HG03558 (cell line): ENCODE measurements around the gene CHRNA10.

Experiments
- ATAC-seq: cut with Tn5 transposase; IDR thresholded peaks from one replicate; pipeline ENCODE4 v1.9.1; 2021; ENCODE audit warnings: moderate number of reproducible peaks; ENCODE audit not compliant: unreplicated experiment; ENCODE audit errors: extremely low read depth

Gene CHRNA10

GRCh38 chr11:3635641-3636375, 35.4 kb downstream of the CHRNA10 start:
- no peak for ATAC-seq

GRCh38 chr11:3632070-3632660, 39.0 kb downstream of the CHRNA10 start:
- ATAC-seq: no peak

- no peak for ATAC-seq
These were observed 39.9 kb downstream of the CHRNA10 start for GRCh38 chr11:3631331-3631730.

GRCh38 chr11:3627291-3627690, 43.9 kb downstream of the CHRNA10 start:
- no peak for ATAC-seq

- ATAC-seq: no peak
These were observed 44.8 kb downstream of the CHRNA10 start for GRCh38 chr11:3626250-3626960.

GRCh38 chr11:3623767-3624458, 47.3 kb downstream of the CHRNA10 start:
- ATAC-seq: no peak

GRCh38 chr11:3623121-3623520, 48.1 kb downstream of the CHRNA10 start:
- no peak for ATAC-seq

- ATAC-seq: no peak
These were observed 48.7 kb downstream of the CHRNA10 start for GRCh38 chr11:3622521-3622920.

- no peak for ATAC-seq
These were observed 53.2 kb downstream of the CHRNA10 start for GRCh38 chr11:3617990-3618389.

GRCh38 chr11:3616721-3617460, 54.3 kb downstream of the CHRNA10 start:
- no peak for ATAC-seq

GRCh38 chr11:3615998-3616397, 55.2 kb downstream of the CHRNA10 start:
- ATAC-seq: no peak
